NCI-H2171 (cell line): Measurements from ENCODE around the gene CHFR.
"Not testable (repeated sequence)": the region's sequence is repeated elsewhere in the genome, so short reads cannot be mapped to it uniquely, and the experiment has no call there.

Source experiments
- DNase-seq: peaks from one replicate; lab custom pipeline; 2025; lab: John Stamatoyannopoulos, UW

Gene CHFR

DNA sequence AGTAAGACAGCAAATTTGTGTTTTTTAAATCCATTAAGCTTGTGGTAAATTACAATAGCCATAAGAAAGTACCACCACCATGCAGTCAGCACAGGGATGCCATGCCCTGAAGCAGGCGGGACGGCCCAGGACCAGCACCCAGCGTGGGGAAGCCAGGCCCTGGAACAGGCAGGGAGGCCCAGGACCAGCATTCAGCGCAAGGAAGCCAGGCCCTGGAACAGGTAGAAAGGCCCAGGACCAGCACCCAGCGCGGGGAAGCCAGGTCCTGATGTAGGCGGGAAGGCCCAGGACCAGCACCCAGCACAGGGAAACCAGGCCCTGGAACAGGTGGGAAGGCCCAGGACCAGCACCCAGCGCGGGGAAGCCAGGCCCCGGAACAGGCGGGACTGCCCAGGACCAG, 13.2 kb downstream of the CHFR start:
- no peak for DNase-seq

DNA sequence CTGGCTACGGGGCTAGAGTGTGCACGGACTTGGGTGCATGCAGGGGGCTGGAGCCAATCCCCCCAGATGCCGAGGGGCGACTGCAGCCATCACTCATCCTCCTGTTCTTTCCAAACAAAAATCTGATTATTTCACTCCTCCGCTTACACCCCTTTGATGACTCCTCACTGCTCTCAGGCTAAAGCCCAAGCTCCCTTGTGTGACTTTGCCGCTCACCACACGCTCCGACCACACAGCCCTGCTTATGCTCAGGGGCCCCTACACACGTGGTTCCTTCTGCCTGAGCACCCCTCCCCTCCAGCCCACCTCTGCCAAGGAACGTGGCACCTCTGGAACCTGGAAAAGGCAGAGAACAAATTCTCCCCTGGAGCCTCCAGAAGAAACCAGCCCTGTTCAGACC, 13.7 kb downstream of the CHFR start:
- DNase-seq: no peak

GRCh38 chr12:132872975-132873421, 14.4 kb downstream of the CHFR start:
- DNase-seq: no peak

DNA sequence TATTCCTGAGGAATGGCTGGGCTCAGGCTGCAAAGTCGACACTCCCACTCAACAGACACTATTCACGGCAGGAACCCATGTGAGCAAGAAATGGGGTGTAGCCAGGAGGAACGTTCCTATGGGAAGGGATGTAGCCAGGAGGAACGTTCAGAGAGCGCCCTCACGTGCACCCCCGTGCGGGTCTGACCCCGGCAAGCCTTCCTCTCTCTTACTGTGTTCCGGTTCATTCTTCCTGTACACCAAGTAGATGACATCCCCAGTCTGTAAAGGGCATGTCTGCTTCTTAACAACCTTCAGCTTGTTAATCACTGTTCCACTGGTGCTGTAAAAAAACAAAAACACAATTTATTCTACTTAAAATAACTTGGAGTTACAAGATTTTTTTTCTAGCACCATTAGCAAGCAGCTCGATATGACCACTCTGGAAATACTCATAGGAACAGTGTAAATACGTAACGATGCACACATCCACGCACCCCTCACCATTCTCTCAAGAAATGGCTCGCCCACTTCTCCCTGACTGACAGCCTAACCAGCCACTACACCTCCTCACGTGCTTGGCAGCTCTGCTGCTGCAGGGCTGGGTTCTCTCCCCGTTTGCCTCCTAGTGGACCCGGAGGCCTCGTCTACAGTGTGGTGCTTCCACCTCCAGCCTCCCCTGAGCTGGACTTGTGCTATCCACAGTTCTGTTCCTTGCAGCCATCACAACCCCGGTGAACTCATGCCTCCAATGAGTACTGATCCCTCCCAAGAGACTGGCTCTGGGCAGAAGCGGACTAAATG, 15.1 kb downstream of the CHFR start:
- no peak for DNase-seq

GRCh38 chr12:132869551-132869950, 17.9 kb downstream of the CHFR start:
- no peak for DNase-seq

GRCh38 chr12:132866251-132866828, 21.1 kb downstream of the CHFR start:
- no peak for DNase-seq

DNA sequence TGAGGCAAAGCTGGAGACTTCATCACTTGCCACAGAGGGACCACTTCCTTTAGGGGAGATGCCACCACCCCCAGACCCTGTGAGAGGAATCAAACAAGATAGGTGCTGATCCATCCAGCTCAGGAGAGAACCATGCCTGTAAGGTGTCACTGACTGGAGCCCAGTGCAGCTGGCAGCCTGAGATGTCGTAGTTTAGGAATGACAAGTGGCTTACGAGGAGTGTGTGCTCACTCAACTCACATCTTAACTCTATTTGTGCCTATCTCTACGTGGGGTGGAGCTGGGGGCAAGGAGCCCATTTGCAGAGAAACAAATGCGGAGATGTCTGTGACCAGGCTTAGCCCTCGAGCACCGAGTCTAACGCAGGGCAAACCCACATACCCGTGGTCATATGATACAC, 25.8 kb downstream of the CHFR start:
- no peak for DNase-seq

- DNase-seq: no peak
These were observed 28.6 kb downstream of the CHFR start for GRCh38 chr12:132858718-132859266.

GRCh38 chr12:132857019-132857418, 30.4 kb downstream of the CHFR start:
- not testable (repeated sequence) for DNase-seq

GRCh38 chr12:132856581-132856980, 30.8 kb downstream of the CHFR start:
- no peak for DNase-seq

GRCh38 chr12:132855211-132855610, 32.2 kb downstream of the CHFR start:
- DNase-seq: not testable (repeated sequence)

DNA sequence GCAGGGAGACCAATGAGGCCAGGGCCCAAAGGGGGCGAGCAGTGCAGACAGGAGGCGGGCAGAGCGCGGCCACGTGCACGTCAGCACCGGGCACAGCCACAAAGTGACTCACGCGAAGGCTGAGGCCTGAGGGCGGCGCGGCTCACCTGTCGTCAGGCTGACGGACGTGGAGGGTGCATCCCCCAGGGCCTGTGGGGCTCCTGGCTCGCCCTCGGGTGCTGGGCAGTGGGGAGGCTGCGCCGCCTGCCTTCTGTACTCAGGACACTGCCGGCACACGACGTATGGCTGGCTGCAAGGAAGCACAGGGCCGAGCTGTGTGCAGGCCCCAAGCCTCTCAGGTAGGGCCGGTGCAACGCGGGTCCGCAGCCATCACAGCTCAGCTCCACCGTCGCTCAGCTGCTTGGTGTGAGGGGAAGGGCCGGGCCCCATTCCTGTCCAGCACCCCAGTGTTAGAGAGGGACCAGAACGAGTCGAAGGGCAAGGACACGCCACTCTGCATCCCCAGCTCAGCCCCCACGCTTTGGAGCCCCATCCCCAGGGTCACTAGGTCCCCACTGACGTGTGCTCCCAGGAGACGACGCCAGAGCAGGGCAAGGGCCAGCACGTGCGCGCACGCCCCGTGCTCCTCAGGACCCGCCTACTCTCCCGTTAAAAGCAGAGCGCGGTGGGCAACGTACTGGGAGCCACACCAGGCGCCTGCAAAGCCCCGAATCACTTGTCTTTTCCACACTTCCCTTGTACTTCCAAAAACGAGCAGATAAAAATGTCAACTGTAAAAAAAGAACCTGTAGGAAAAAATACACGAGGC, 33.9 kb downstream of the CHFR start:
- DNase-seq: no peak

GRCh38 chr12:132852496-132852895, 34.9 kb downstream of the CHFR start:
- DNase-seq: no peak

- no peak for DNase-seq
These were observed 35.9 kb downstream of the CHFR start for GRCh38 chr12:132851465-132851864.

GRCh38 chr12:132850291-132850690, 37.1 kb downstream of the CHFR start:
- DNase-seq: no peak

DNA sequence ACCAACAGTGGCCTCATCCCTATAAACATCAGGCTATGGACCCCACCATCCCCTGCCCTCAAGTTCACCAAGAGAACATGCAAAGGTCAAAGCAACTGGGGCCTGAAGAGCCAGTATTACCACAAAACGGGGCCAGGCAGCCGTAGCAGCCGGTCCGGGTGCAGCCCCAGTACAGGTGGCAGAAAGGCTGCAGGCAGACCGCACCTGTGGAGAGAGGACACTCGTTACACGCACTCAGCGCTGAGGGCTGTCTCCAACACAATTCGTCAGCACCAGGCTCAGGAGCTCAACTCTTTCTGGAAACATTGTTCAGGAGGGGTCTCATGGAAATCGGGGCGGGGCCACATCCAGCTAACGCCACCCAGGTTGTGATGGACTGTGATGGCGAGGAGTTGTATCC, 38.9 kb downstream of the CHFR start:
- no peak for DNase-seq

GRCh38 chr12:132847363-132848356, 39.7 kb downstream of the CHFR start:
- DNase-seq: no peak

- DNase-seq: not testable (repeated sequence)
These were observed 42.7 kb downstream of the CHFR start for GRCh38 chr12:132844681-132845080.

GRCh38 chr12:132842449-132843045, 44.9 kb downstream of the CHFR start:
- DNase-seq: no peak

- no peak for DNase-seq
These were observed 46.3 kb downstream of the CHFR start for GRCh38 chr12:132841151-132841550.

DNA sequence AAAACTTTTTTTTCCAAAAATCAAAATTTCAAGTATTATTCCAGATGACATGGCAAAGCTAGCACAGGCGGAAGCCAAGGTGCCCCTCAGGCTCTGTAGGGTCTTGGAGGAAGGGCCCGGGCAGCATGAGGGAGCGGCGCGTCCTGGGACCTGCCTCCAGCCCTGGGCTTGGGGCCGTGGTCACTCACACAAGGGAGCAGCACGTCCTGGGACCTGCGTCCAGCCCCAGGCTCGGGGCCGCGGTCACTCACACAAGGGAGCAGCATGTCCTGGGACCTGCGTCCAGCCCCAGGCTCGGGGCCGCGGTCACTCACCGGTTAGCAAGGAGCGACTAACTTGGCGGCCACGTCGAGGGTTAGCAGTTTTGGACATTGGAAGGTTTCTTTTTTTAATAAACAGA, 46.9 kb downstream of the CHFR start:
- no peak for DNase-seq
